HEK293 (cell line): ENCODE results near the gene GARIN5B.

Experiments
- BCL11B ChIP-seq: fragments of 450-650 bp; formaldehyde crosslinking; IDR thresholded peaks from 2 replicates; pipeline ENCODE4 v1.5.1; 2016; ENCODE audit warnings: low read depth, missing biosample characterization, missing genetic modification characterization
- BCL6B ChIP-seq: fragments of 450-650 bp; formaldehyde crosslinking; IDR thresholded peaks from 2 replicates; pipeline ENCODE4 v1.5.1; 2017; ENCODE audit warnings: missing biosample characterization, missing genetic modification characterization
- ELK4 ChIP-seq: IDR thresholded peaks from 2 replicates; pipeline ENCODE4 v1.6.1; 2011; ENCODE audit warnings: mild to moderate bottlenecking, low read depth, low read length, borderline replicate concordance
- GLI4 ChIP-seq: fragments of 450-650 bp; formaldehyde crosslinking; IDR thresholded peaks from 2 replicates; pipeline ENCODE4 v1.5.1; 2016; ENCODE audit warnings: missing biosample characterization, missing genetic modification characterization
- GLIS2 ChIP-seq: fragments of 450-650 bp; formaldehyde crosslinking; IDR thresholded peaks from 2 replicates; pipeline ENCODE4 v1.5.1; 2016; ENCODE audit warnings: missing biosample characterization, missing genetic modification characterization
- MEIS1 ChIP-seq: sonication (generic); formaldehyde crosslinking; IDR thresholded peaks from 2 replicates; pipeline ENCODE4 v1.8.1; 2022; ENCODE audit warnings: missing genetic modification reagents, mild to moderate bottlenecking, borderline replicate concordance
- SCRT1 ChIP-seq: fragments of 450-650 bp; formaldehyde crosslinking; IDR thresholded peaks from 2 replicates; pipeline ENCODE4 v1.5.1; 2016; ENCODE audit warnings: missing biosample characterization, missing genetic modification characterization, borderline replicate concordance
- SP2 ChIP-seq: fragments of 450-650 bp; formaldehyde crosslinking; IDR thresholded peaks from 2 replicates; pipeline ENCODE4 v1.5.1; 2016; ENCODE audit warnings: missing biosample characterization, missing genetic modification characterization
- TRIM28 ChIP-seq: IDR thresholded peaks from 2 replicates; pipeline ENCODE4 v1.6.1; 2011; ENCODE audit warnings: low read length, control low read depth, borderline replicate concordance
- ZBTB11 ChIP-seq: fragments of 450-650 bp; formaldehyde crosslinking; conservative IDR thresholded peaks from 2 replicates; pipeline ENCODE4 v1.5.1; 2016; ENCODE audit warnings: low read depth, missing biosample characterization, missing genetic modification characterization
- ZBTB21 ChIP-seq: fragments of 450-650 bp; formaldehyde crosslinking; IDR thresholded peaks from 2 replicates; pipeline ENCODE4 v1.5.1; 2017; ENCODE audit warnings: missing biosample characterization, missing genetic modification characterization
- ZBTB6 ChIP-seq: fragments of 450-650 bp; formaldehyde crosslinking; IDR thresholded peaks from 2 replicates; pipeline ENCODE4 v1.5.1; 2017; ENCODE audit warnings: missing biosample characterization, missing genetic modification characterization
- ZBTB7A ChIP-seq: fragments of 450-650 bp; formaldehyde crosslinking; IDR thresholded peaks from 2 replicates; pipeline ENCODE4 v1.5.1; 2016; ENCODE audit warnings: low read depth, missing biosample characterization, missing genetic modification characterization
- ZBTB8A ChIP-seq: fragments of 450-650 bp; formaldehyde crosslinking; IDR thresholded peaks from 2 replicates; pipeline ENCODE4 v1.5.1; 2016; ENCODE audit warnings: missing biosample characterization, missing genetic modification characterization
- ZFP3 ChIP-seq: fragments of 450-650 bp; formaldehyde crosslinking; IDR thresholded peaks from 2 replicates; pipeline ENCODE4 v1.5.1; 2016; ENCODE audit warnings: low read depth, missing biosample characterization, missing genetic modification characterization
- ZNF114 ChIP-seq: fragments of 450-650 bp; formaldehyde crosslinking; IDR thresholded peaks from 2 replicates; pipeline ENCODE4 v1.5.0; 2017; ENCODE audit warnings: missing biosample characterization, missing genetic modification characterization
- ZNF140 ChIP-seq: fragments of 450-650 bp; formaldehyde crosslinking; IDR thresholded peaks from 2 replicates; pipeline ENCODE4 v1.5.1; 2016; ENCODE audit warnings: missing biosample characterization, missing genetic modification characterization
- ZNF155 ChIP-seq: fragments of 450-650 bp; formaldehyde crosslinking; IDR thresholded peaks from 2 replicates; pipeline ENCODE4 v1.5.1; 2016; ENCODE audit warnings: missing biosample characterization, missing genetic modification characterization
- ZNF16 ChIP-seq: fragments of 450-650 bp; formaldehyde crosslinking; IDR thresholded peaks from 2 replicates; pipeline ENCODE4 v1.5.1; 2016; ENCODE audit warnings: low read depth, missing biosample characterization, missing genetic modification characterization
- ZNF175 ChIP-seq: fragments of 450-650 bp; formaldehyde crosslinking; IDR thresholded peaks from 2 replicates; pipeline ENCODE4 v1.5.1; 2016; ENCODE audit warnings: missing biosample characterization, missing genetic modification characterization
- ZNF223 ChIP-seq: fragments of 450-650 bp; formaldehyde crosslinking; IDR thresholded peaks from 2 replicates; pipeline ENCODE4 v1.5.1; 2016; ENCODE audit warnings: missing biosample characterization, missing genetic modification characterization
- ZNF248 ChIP-seq: fragments of 450-650 bp; formaldehyde crosslinking; IDR thresholded peaks from 2 replicates; pipeline ENCODE4 v1.5.1; 2017; ENCODE audit warnings: missing biosample characterization, missing genetic modification characterization
- ZNF280D ChIP-seq: fragments of 450-650 bp; formaldehyde crosslinking; IDR thresholded peaks from 2 replicates; pipeline ENCODE4 v1.5.1; 2016; ENCODE audit warnings: missing biosample characterization, missing genetic modification characterization
- ZNF341 ChIP-seq: fragments of 450-650 bp; formaldehyde crosslinking; IDR thresholded peaks from 2 replicates; pipeline ENCODE4; 2016; ENCODE audit warnings: low read depth, missing biosample characterization, missing genetic modification characterization
- ZNF398 ChIP-seq: fragments of 450-650 bp; formaldehyde crosslinking; IDR thresholded peaks from 2 replicates; pipeline ENCODE4 v1.5.1; 2017; ENCODE audit warnings: missing biosample characterization, missing genetic modification characterization
- ZNF514 ChIP-seq: fragments of 450-650 bp; formaldehyde crosslinking; IDR thresholded peaks from 2 replicates; pipeline ENCODE4 v1.5.1; 2016; ENCODE audit warnings: missing biosample characterization, missing genetic modification characterization
- ZNF747 ChIP-seq: fragments of 450-650 bp; formaldehyde crosslinking; IDR thresholded peaks from 2 replicates; pipeline ENCODE4 v1.5.1; 2016; ENCODE audit warnings: missing biosample characterization, missing genetic modification characterization
- ZNF776 ChIP-seq: fragments of 450-650 bp; formaldehyde crosslinking; IDR thresholded peaks from 2 replicates; pipeline ENCODE4 v1.5.0; 2017; ENCODE audit warnings: missing biosample characterization, missing genetic modification characterization, borderline replicate concordance
- ZNF785 ChIP-seq: fragments of 450-650 bp; formaldehyde crosslinking; IDR thresholded peaks from 2 replicates; pipeline ENCODE4 v1.5.1; 2016; ENCODE audit warnings: missing biosample characterization, missing genetic modification characterization

GARIN5B gene

GRCh38 chr19:55339105-55339888 lies 23.8 kb downstream of the GARIN5B start, which contains the start of gene KMT5C (continued):
- TF ChIP-seq ZBTB11 (tag by site-specific recombination), result no peak
- no peak for TF ChIP-seq ZNF785 (tag by site-specific recombination)
- no peak for TF ChIP-seq ZNF175 (tag by site-specific recombination)
- TF ChIP-seq MEIS1 (CRISPR knock-in tag), result no peak
- TF ChIP-seq ZNF155 (tag by site-specific recombination), result no peak
- no peak for TF ChIP-seq ZNF114
- peak; percentile 85 for TF ChIP-seq ZNF398 (tag by site-specific recombination)
- no peak for TF ChIP-seq ZBTB8A (tag by site-specific recombination)
- peak; percentile 67 for TF ChIP-seq GLIS2
- TF ChIP-seq SCRT1 (tag by site-specific recombination), result no peak
- TF ChIP-seq SP2 (tag by site-specific recombination), result peak; percentile 98
- TF ChIP-seq ZNF776, result no peak
- TF ChIP-seq ZNF341, result peak; percentile 80
- TF ChIP-seq ZNF280D (tag by site-specific recombination), result no peak
- no peak for TF ChIP-seq ZNF514 (tag by site-specific recombination)
- TF ChIP-seq ZNF248 (tag by site-specific recombination), result no peak
- no peak for TF ChIP-seq ZNF747 (tag by site-specific recombination)
- no peak for TF ChIP-seq ZBTB6 (tag by site-specific recombination)
- no peak for TF ChIP-seq ZFP3
- TF ChIP-seq ZNF223, result no peak
- TF ChIP-seq ELK4, result no peak
- no peak for TF ChIP-seq GLI4 (tag by site-specific recombination)
- TF ChIP-seq ZNF16, result no peak
- TF ChIP-seq ZBTB21 (tag by site-specific recombination), result peak; percentile 69
- no peak for TF ChIP-seq ZBTB7A (tag by site-specific recombination)
- TF ChIP-seq BCL6B, result no peak
- TF ChIP-seq ZNF140 (tag by site-specific recombination), result no peak
- TF ChIP-seq BCL11B (tag by site-specific recombination), result 0 out of 2 replicates have a peak, but pooled peaks have one; percentile 39
- TF ChIP-seq TRIM28, result no peak
